Measurements from ENCODE around the gene POLR3C. TPM values are rescaled to one million over a fixed set of nuclear protein-coding genes. Genes with fewer than 3 reads are reported as not detected.

POLR3C gene
- total and polyA plus RNA-seq, 2 of the 13 experiments (the other 11 are each of a cell fraction or from before 2014, with no cell fraction given) = 15.5 to 24.3 TPM

GRCh38 chr1:145823565-145824498, at the start of gene POLR3C, which contains the start of gene RNF115 (continued):
- TF ChIP-seq PRDM4 (CRISPR knock-in tag; IDR thresholded peaks at IDR 0.05; ENCODE audit: borderline replicate concordance) (no peak), ZNF367 (CRISPR knock-in tag; IDR thresholded peaks at IDR 0.05; ENCODE audit: borderline replicate concordance) (no peak), AHR (CRISPR knock-in tag; IDR thresholded peaks at IDR 0.05) (0 out of 2 replicates have a peak, but pooled peaks have one; percentile 46), ZNF816 (CRISPR knock-in tag; IDR thresholded peaks at IDR 0.05; ENCODE audit: borderline replicate concordance) (no peak; the same call in 1 of the 2 replicates), ZNF318 (CRISPR knock-in tag; IDR thresholded peaks at IDR 0.05) (no peak), REXO4 (CRISPR knock-in tag; IDR thresholded peaks at IDR 0.05; ENCODE audit: borderline replicate concordance) (no peak), SKI (IDR thresholded peaks at IDR 0.05; ENCODE audit: partially characterized antibody) (peak; percentile 43), ZNF800 (CRISPR knock-in tag; IDR thresholded peaks at IDR 0.05) (peak; percentile 72; the same call in 1 of the 2 replicates), ZNF264 (CRISPR knock-in tag; IDR thresholded peaks at IDR 0.05) (no peak), IRF2 (CRISPR knock-in tag; IDR thresholded peaks at IDR 0.05) (peak; percentile 43; the same call in 1 of the 2 replicates), MTF1 (CRISPR knock-in tag; IDR thresholded peaks at IDR 0.05) (no peak), ETS1 (CRISPR knock-in tag; IDR thresholded peaks at IDR 0.05) (no peak)
